Osteoblast (primary cell): ENCODE data around the gene FAM20C. TPM values are rescaled to one million over a fixed set of nuclear protein-coding genes. Genes with fewer than 3 reads are reported as not detected.

Source experiments
- DNase-seq: peaks from one replicate; pipeline ENCODE4 v3.0.0; 2011; ENCODE audit warnings: low spot score, mixed read lengths; ENCODE audit not compliant: insufficient read length; ENCODE audit errors: missing footprints
- H2AFZ ChIP-seq: 2 replicates; pipeline ENCODE4 v1.6.0; 2011; ENCODE audit warnings: mild to moderate bottlenecking, low read length
- H3K27ac ChIP-seq: 2 replicates; pipeline ENCODE4 v1.5.1; 2011; ENCODE audit warnings: mild to moderate bottlenecking, low read depth, low read length, moderate library complexity
- H3K27me3 ChIP-seq: 2 replicates; pipeline ENCODE4 v1.6.0; 2012; ENCODE audit warnings: mild to moderate bottlenecking, control low read depth, inconsistent platforms, low read length, moderate library complexity; ENCODE audit not compliant: insufficient read depth
- H3K36me3 ChIP-seq: 2 replicates; pipeline ENCODE4 v1.5.1; 2011; ENCODE audit warnings: mild to moderate bottlenecking, low read length, control low read depth, moderate library complexity; ENCODE audit not compliant: insufficient read depth
- H3K4me1 ChIP-seq: 2 replicates; pipeline ENCODE4 v1.5.1; 2011; ENCODE audit warnings: mild to moderate bottlenecking, low read length, control low read depth, moderate library complexity; ENCODE audit not compliant: insufficient read depth
- H3K4me2 ChIP-seq: 2 replicates; pipeline ENCODE4 v1.6.0; 2011; ENCODE audit warnings: mild to moderate bottlenecking, low read length; ENCODE audit not compliant: insufficient read depth
- H3K4me3 ChIP-seq: fragments of 200-600 bp; sonication (generic); 3 replicates; pipeline ENCODE4 v1.5.1; 2012; ENCODE audit warnings: mild to moderate bottlenecking, low read length, inconsistent platforms; ENCODE audit not compliant: insufficient read depth
- H3K79me2 ChIP-seq: 2 replicates; pipeline ENCODE4 v1.6.0; 2012; ENCODE audit warnings: mild to moderate bottlenecking, low read length, control low read depth, inconsistent platforms; ENCODE audit not compliant: insufficient read depth
- H3K9me3 ChIP-seq: 2 replicates; pipeline ENCODE4 v1.5.1; 2011; ENCODE audit warnings: low read depth, low read length, control low read depth
- H4K20me1 ChIP-seq: 2 replicates; pipeline ENCODE4 v1.6.0; 2012; ENCODE audit warnings: mild to moderate bottlenecking, low read length, control low read depth; ENCODE audit not compliant: insufficient read depth
- total RNA-seq: library from RNA; depleted of rRNA; stranded (reverse); fragments of >200 nt; gene quantifications from 2 replicates; pipeline ENCODE4 v1.2.3, GENCODE V29; 2012
- TF ChIP-seq, protein P1 (sequence below): IDR thresholded peaks from 2 replicates; pipeline ENCODE4 v1.5.1; 2011; ENCODE audit warnings: mild to moderate bottlenecking, low read depth, low read length, moderate library complexity; ENCODE audit errors: extremely low read depth

Gene FAM20C
- total RNA-seq, 1 donor: 46.0 TPM

DNA sequence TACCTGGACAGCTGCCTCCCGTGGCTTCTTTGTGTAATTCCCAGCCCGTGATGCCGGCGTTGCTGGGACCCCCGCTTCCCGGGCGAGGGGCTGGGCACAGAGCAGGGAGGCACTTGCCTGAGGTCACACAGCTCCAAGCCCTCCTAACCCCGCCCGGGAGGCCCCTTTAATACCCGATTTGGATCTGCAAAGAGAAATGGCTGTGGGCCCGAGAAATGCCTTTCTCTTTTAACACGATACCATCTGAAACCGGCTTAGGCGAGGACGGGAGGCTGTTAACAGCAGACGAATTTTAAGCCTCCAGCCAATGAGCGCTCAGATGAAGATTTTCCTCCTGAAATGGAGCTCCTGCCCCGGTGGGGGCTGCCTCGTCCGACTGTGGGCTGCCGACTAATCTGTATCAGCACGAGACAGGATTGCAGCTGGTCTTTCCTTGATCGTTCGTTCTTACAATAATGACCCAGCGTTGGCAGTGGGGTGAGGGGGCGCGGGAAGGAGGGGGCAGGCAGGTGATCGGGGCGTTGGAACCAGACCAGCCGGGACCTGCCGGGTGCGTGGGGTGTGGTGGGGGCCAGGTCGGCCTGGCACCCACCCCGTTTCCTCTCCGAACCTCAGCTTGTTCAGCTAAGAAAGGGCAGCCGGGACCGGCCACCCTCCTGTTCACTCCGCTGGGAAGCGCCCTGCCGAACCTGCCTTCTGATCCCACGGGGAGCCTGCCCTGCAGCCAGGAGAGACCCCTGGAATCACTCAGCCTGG is 61.4 kb downstream of the FAM20C start:
- no peaks in the 10 kb centered on the region for H3K4me1 ChIP-seq
- TF ChIP-seq, protein P1, sequence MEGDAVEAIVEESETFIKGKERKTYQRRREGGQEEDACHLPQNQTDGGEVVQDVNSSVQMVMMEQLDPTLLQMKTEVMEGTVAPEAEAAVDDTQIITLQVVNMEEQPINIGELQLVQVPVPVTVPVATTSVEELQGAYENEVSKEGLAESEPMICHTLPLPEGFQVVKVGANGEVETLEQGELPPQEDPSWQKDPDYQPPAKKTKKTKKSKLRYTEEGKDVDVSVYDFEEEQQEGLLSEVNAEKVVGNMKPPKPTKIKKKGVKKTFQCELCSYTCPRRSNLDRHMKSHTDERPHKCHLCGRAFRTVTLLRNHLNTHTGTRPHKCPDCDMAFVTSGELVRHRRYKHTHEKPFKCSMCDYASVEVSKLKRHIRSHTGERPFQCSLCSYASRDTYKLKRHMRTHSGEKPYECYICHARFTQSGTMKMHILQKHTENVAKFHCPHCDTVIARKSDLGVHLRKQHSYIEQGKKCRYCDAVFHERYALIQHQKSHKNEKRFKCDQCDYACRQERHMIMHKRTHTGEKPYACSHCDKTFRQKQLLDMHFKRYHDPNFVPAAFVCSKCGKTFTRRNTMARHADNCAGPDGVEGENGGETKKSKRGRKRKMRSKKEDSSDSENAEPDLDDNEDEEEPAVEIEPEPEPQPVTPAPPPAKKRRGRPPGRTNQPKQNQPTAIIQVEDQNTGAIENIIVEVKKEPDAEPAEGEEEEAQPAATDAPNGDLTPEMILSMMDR: no peak
- H3K36me3 ChIP-seq: peaks cover 90% of the 10 kb centered on the region
- no peaks in the 10 kb centered on the region for H3K9me3 ChIP-seq
- no peak overlapping the region for H3K27ac ChIP-seq
- H2AFZ ChIP-seq: no peak overlapping the region
- peak; percentile 83 for DNase-seq
- H3K27me3 ChIP-seq: no peaks in the 10 kb centered on the region
- H3K79me2 ChIP-seq: no peaks in the 10 kb centered on the region
- no peak overlapping the region for H3K4me2 ChIP-seq
- no peak overlapping the region for H3K4me3 ChIP-seq
- peaks cover 26% of the 10 kb centered on the region for H4K20me1 ChIP-seq

DNA sequence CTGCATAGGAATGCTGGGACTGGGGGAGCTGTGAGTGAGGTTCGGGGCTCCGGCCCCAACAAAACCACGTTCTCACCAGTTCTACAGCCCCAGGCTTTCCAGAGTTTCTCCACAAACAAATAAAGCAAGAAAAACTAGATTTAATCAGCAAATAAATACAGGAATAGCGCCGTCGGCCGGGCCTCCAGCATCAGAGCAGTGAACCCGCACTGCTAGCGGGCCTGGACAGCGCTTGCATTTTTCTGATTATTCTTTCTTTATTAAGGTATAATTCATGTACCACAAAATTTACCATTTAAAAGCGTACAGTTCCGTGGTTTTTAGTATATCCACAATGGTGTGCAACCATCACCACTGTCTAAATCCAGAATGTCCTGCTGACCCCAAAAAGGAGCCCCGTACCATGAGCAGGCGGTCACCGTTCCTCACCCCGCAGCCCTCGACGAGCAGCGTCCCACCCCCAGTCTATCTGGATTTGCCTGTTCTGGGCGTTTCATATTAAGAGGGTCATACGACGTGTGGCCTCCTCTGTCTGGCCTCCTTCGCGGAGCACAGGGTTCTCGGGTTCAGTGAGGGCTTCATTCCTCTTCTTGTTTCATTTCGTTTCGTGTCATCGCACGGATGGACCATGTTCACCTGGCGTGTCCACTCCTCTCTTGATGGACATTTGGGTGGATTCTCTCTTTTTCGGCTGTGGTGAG is 62.1 kb downstream of the FAM20C start:
- peak; percentile 75 for DNase-seq
- Histone ChIP-seq H3K4me2 (no peak overlapping the region), H4K20me1 (peaks cover 23% of the 10 kb centered on the region), H3K27ac (no peak overlapping the region), H3K9me3 (no peaks in the 10 kb centered on the region), H3K27me3 (no peaks in the 10 kb centered on the region), H3K36me3 (peaks cover 90% of the 10 kb centered on the region), H3K79me2 (no peaks in the 10 kb centered on the region), H3K4me1 (no peaks in the 10 kb centered on the region), H2AFZ (no peak overlapping the region), H3K4me3 (no peak overlapping the region)
- TF ChIP-seq, protein P1: no peak

DNA sequence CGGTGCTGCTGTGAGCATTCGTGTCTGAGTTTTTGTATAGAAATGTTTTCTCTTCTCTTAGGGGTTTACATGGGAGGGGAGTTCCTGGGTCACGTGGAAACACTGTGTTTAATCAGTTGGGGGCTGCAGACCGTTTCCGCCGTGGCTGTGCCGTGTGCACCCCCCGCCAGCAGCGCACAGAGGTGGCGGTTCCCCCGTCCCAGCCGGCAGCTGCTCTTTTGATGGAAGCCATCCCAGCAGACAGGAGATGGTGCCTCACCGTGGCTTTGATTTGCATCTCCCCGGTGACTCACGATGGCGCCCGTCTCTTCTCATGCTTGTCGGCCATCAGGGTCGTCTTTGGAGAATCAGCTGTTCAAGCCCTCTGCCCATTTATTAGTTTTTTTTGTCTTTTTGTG is 62.7 kb downstream of the FAM20C start:
- H4K20me1 ChIP-seq: peaks cover 19% of the 10 kb centered on the region
- no peak overlapping the region for H2AFZ ChIP-seq
- peaks cover 90% of the 10 kb centered on the region for H3K36me3 ChIP-seq
- no peaks in the 10 kb centered on the region for H3K9me3 ChIP-seq
- no peak overlapping the region for H3K4me2 ChIP-seq
- no peaks in the 10 kb centered on the region for H3K79me2 ChIP-seq
- no peaks in the 10 kb centered on the region for H3K27me3 ChIP-seq
- no peaks in the 10 kb centered on the region for H3K4me1 ChIP-seq
- TF ChIP-seq, protein P1: no peak
- no peak overlapping the region for H3K27ac ChIP-seq
- peak; percentile 69 for DNase-seq
- H3K4me3 ChIP-seq: no peak overlapping the region

DNA sequence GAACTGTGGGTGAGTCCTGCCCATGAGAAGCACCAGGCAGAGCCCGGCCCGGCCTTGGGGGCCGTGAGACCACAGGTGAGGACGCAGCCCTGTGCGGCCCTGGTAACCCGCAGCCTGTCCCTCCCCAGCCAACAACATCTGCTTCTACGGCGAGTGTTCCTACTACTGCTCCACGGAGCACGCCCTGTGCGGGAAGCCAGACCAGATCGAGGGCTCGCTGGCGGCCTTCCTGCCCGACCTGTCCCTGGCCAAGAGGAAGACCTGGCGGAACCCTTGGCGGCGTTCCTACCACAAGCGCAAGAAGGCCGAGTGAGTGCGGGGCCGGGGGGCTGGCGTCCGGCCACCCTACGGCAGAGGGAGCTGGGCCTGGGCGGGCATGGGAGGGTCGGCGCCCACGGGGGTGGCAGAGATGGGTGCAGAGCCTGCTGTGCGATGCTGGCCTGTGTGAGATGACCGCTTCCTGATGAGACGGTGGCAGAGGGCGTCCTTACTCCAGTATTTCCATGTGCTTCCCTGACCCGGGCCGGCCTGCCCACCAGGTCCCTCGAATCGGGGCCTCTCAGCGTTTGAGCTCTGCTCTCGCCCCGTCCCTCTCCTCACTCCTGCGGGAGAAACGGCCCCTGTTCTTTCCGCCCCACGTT is 63.5 kb downstream of the FAM20C start:
- Histone ChIP-seq H3K79me2 (no peaks in the 10 kb centered on the region), H4K20me1 (peaks cover 17% of the 10 kb centered on the region), H3K27ac (no peak overlapping the region), H3K36me3 (peaks cover 90% of the 10 kb centered on the region), H3K4me3 (no peak overlapping the region), H3K4me2 (no peak overlapping the region), H2AFZ (no peak overlapping the region), H3K4me1 (no peaks in the 10 kb centered on the region), H3K9me3 (no peaks in the 10 kb centered on the region), H3K27me3 (no peaks in the 10 kb centered on the region)
- peak; percentile 72 for DNase-seq
- TF ChIP-seq, protein P1: no peak
